ENCODE measurements around the gene LRRC7.

Gene LRRC7

GRCh38 chr1:70017770-70018169 is 450.0 kb downstream of the LRRC7 start:
- TF ChIP-seq, protein P1, sequence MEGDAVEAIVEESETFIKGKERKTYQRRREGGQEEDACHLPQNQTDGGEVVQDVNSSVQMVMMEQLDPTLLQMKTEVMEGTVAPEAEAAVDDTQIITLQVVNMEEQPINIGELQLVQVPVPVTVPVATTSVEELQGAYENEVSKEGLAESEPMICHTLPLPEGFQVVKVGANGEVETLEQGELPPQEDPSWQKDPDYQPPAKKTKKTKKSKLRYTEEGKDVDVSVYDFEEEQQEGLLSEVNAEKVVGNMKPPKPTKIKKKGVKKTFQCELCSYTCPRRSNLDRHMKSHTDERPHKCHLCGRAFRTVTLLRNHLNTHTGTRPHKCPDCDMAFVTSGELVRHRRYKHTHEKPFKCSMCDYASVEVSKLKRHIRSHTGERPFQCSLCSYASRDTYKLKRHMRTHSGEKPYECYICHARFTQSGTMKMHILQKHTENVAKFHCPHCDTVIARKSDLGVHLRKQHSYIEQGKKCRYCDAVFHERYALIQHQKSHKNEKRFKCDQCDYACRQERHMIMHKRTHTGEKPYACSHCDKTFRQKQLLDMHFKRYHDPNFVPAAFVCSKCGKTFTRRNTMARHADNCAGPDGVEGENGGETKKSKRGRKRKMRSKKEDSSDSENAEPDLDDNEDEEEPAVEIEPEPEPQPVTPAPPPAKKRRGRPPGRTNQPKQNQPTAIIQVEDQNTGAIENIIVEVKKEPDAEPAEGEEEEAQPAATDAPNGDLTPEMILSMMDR (IDR thresholded peaks at IDR 0.05; ENCODE audit: unreplicated experiment in 3 of 3) = no peak
- H3K36me3 Mint-ChIP-seq (ENCODE audit: low read depth) = no peaks in the 10 kb centered on the region
- H3K27ac Mint-ChIP-seq = no peak overlapping the region
- H3K27me3 Mint-ChIP-seq (ENCODE audit: low read depth) = no peaks in the 10 kb centered on the region
- no peaks in the 10 kb centered on the region for H3K9me3 Mint-ChIP-seq
- no peaks in the 10 kb centered on the region for H3K4me1 Mint-ChIP-seq
- H3K4me3 Mint-ChIP-seq = no peak overlapping the region

DNA sequence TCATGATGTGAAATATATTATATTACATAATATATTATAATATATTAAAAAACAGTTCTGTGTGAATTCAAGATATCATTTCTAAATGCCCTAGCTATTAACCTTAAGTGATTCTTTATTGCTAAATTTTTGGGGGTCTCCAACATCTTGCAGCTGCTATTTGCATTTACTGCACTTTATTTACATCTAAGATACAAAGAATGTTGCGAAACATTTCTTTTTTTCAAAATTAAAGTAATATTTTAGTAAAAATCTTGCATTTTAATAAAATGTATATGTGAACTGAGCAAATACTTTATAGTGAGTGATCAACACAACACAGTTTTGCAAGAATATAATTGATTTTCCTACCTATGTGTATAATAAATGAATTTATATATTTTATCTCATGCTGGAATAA is 456.6 kb downstream of the LRRC7 start:
- Mint-ChIP-seq H3K27me3 (ENCODE audit: low read depth) (no peaks in the 10 kb centered on the region), H3K36me3 (ENCODE audit: low read depth) (no peaks in the 10 kb centered on the region), H3K9me3 (no peaks in the 10 kb centered on the region), H3K27ac (no peak overlapping the region), H3K4me1 (no peaks in the 10 kb centered on the region), H3K4me3 (no peak overlapping the region)
- TF ChIP-seq, protein P1 (IDR thresholded peaks at IDR 0.05; ENCODE audit: unreplicated experiment in 3 of 3) = no peak

DNA sequence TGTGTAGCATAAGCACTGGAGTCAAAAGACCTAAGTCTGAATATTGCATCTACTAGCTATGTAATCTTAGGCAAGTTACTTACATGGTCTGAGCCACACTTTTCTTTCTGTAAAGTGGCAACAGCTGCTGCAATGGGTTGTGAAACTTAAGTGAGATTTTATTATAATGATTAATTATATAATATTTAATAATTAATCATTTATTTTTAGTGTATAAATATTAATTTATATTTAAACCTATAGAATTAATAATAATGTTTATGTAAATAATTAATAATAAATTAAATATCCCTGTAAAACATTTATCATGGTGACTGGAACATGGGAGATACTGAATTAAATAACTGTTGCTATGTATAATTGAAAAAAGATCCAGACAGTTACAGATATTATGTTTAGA is 457.3 kb downstream of the LRRC7 start:
- Mint-ChIP-seq H3K4me3 (no peak overlapping the region), H3K27me3 (ENCODE audit: low read depth) (no peaks in the 10 kb centered on the region), H3K27ac (no peak overlapping the region), H3K36me3 (ENCODE audit: low read depth) (no peaks in the 10 kb centered on the region), H3K9me3 (no peaks in the 10 kb centered on the region), H3K4me1 (no peaks in the 10 kb centered on the region)
- TF ChIP-seq, protein P1 (IDR thresholded peaks at IDR 0.05; ENCODE audit: unreplicated experiment in 3 of 3) = no peak

GRCh38 chr1:70025846-70026245 is 458.1 kb downstream of the LRRC7 start:
- Mint-ChIP-seq H3K27ac (no peak overlapping the region), H3K9me3 (no peaks in the 10 kb centered on the region), H3K36me3 (ENCODE audit: low read depth) (no peaks in the 10 kb centered on the region), H3K4me1 (no peaks in the 10 kb centered on the region), H3K4me3 (no peak overlapping the region), H3K27me3 (ENCODE audit: low read depth) (no peaks in the 10 kb centered on the region)
- TF ChIP-seq, protein P1 (IDR thresholded peaks at IDR 0.05; ENCODE audit: unreplicated experiment in 3 of 3) = no peak

DNA sequence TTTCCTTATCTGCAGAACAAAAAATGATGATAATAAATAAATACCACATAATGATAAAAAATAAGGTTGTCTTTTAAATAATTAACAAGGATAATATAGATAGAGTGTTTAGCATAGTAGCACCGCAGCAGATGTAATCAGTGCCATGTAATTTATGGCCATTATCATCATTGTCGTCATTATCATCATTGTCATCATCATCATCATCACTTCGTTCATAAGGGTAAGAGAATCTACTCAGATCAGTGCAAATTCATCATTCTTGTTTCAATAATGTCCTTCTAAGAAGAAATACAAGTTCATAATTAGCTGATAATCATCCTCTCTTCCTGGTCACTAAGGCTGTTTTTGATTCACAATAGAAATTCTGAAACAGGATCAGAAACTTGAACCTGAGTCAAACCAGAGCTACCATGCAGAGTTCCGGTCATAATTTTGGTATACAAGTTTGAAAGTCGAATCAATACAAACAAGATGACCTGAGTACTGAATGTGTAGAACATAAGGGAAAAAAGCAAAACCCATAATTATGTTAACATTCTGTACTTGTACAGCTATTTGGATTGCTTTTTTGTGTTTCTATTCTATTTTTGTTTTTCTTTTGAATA is 465.6 kb downstream of the LRRC7 start:
- Mint-ChIP-seq H3K36me3 (ENCODE audit: low read depth) (no peaks in the 10 kb centered on the region), H3K4me3 (no peak overlapping the region), H3K27me3 (ENCODE audit: low read depth) (no peaks in the 10 kb centered on the region), H3K4me1 (no peaks in the 10 kb centered on the region), H3K9me3 (no peaks in the 10 kb centered on the region), H3K27ac (no peak overlapping the region)
- TF ChIP-seq, protein P1 (IDR thresholded peaks at IDR 0.05; ENCODE audit: unreplicated experiment in 3 of 3) = no peak

DNA sequence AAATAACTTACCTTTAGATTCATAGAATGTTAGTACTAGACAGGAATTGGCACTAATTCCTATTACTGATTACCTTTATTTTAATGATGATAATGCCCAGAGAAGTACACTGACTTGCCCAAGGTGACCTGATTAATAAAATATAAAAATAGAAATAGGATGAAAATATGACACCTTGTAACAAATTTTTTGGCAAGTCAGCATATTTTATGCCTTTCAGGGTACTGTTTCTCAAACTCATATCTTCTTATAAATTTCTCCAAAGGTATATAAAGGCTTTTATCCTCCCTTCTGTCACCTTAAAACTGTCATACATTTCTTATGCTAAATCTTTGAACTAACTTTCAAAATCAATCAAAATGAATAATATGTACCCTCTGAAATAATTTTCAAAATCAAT is 466.2 kb downstream of the LRRC7 start:
- H3K9me3 Mint-ChIP-seq = no peaks in the 10 kb centered on the region
- H3K27me3 Mint-ChIP-seq (ENCODE audit: low read depth) = no peaks in the 10 kb centered on the region
- no peaks in the 10 kb centered on the region for H3K36me3 Mint-ChIP-seq (ENCODE audit: low read depth)
- H3K27ac Mint-ChIP-seq = no peak overlapping the region
- TF ChIP-seq, protein P1 (IDR thresholded peaks at IDR 0.05; ENCODE audit: unreplicated experiment in 3 of 3) = no peak
- H3K4me3 Mint-ChIP-seq = no peak overlapping the region
- H3K4me1 Mint-ChIP-seq = no peaks in the 10 kb centered on the region
